ENCODE results near the gene PODXL2.

The PODXL2 gene

DNA sequence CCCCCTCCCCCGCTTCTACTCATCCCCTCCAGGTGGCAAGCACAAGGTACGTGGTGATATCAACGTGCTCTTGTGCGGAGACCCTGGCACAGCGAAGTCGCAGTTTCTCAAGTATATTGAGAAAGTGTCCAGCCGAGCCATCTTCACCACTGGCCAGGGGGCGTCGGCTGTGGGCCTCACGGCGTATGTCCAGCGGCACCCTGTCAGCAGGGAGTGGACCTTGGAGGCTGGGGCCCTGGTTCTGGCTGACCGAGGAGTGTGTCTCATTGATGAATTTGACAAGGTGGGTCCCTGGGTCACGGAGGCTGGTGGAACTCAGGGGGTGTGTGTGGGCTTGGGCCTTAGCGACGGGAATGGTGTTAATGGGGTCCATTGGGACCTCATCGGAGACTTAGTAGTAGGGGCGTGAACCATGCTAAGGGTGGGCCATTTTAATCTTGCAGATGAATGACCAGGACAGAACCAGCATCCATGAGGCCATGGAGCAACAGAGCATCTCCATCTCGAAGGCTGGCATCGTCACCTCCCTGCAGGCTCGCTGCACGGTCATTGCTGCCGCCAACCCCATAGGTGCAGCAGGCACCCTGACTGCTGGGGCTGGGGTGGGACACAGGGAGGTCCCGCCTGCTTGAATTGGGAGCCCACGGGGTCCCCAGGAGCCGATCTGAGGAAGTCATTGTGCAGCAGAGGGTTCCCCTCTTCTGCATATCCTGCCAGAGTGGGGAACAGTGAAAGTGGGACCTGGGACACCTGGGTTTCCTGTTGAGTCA, 12.0 kb upstream of the PODXL2 start:
- Histone ChIP-seq H3K9ac (ENCODE audit: low read length) (no peak overlapping the region), H3K4me1 (ENCODE audit: low read length) (no peaks in the 10 kb centered on the region), H3K4me2 (ENCODE audit: low read length) (no peak overlapping the region), H4K20me1 (ENCODE audit: insufficient read depth, low read length) (peaks cover 53% of the 10 kb centered on the region), H2AFZ (ENCODE audit: low read depth, low read length) (no peak overlapping the region), H3K9me3 (ENCODE audit: insufficient read depth, low read length) (no peaks in the 10 kb centered on the region), H3K27me3 (ENCODE audit: low read depth, low read length) (no peaks in the 10 kb centered on the region), H3K27ac (ENCODE audit: low read length) (no peak overlapping the region), H3K36me3 (replicated peaks; ENCODE audit: low read depth, low read length) (peaks cover 91% of the 10 kb centered on the region), H3K4me3 (ENCODE audit: low read length) (no peak overlapping the region), H3K79me2 (ENCODE audit: low read length) (peaks cover 21% of the 10 kb centered on the region)
- TF ChIP-seq, protein P1, sequence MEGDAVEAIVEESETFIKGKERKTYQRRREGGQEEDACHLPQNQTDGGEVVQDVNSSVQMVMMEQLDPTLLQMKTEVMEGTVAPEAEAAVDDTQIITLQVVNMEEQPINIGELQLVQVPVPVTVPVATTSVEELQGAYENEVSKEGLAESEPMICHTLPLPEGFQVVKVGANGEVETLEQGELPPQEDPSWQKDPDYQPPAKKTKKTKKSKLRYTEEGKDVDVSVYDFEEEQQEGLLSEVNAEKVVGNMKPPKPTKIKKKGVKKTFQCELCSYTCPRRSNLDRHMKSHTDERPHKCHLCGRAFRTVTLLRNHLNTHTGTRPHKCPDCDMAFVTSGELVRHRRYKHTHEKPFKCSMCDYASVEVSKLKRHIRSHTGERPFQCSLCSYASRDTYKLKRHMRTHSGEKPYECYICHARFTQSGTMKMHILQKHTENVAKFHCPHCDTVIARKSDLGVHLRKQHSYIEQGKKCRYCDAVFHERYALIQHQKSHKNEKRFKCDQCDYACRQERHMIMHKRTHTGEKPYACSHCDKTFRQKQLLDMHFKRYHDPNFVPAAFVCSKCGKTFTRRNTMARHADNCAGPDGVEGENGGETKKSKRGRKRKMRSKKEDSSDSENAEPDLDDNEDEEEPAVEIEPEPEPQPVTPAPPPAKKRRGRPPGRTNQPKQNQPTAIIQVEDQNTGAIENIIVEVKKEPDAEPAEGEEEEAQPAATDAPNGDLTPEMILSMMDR (IDR thresholded peaks at IDR 0.05; ENCODE audit: low read depth, low read length) = no peak
- TF ChIP-seq EZH2phosphoT487 (IDR thresholded peaks at IDR 0.05; ENCODE audit: low read depth) = no peak

DNA sequence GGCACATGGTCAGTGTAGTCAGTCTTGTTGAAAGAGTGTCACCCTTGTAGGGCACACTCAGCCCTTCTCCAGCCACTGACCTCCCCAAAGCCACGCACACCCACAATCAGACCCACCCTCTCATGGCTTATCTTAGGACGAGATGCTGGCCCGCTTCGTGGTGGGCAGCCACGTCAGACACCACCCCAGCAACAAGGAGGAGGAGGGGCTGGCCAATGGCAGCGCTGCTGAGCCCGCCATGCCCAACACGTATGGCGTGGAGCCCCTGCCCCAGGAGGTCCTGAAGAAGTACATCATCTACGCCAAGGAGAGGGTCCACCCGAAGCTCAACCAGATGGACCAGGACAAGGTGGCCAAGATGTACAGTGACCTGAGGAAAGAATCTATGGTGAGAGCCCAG, 10.1 kb upstream of the PODXL2 start:
- Histone ChIP-seq H3K27me3 (ENCODE audit: low read depth, low read length) (no peaks in the 10 kb centered on the region), H2AFZ (ENCODE audit: low read depth, low read length) (no peak overlapping the region), H3K4me1 (ENCODE audit: low read length) (no peaks in the 10 kb centered on the region), H3K4me3 (ENCODE audit: low read length) (no peak overlapping the region), H3K79me2 (ENCODE audit: low read length) (0 out of 2 replicates have a peak, but pooled peaks cover 3% of the 10 kb centered on the region), H4K20me1 (ENCODE audit: insufficient read depth, low read length) (peaks cover 36% of the 10 kb centered on the region), H3K9me3 (ENCODE audit: insufficient read depth, low read length) (no peaks in the 10 kb centered on the region), H3K4me2 (ENCODE audit: low read length) (no peak overlapping the region), H3K27ac (ENCODE audit: low read length) (no peak overlapping the region), H3K36me3 (replicated peaks; ENCODE audit: low read depth, low read length) (peaks cover 81% of the 10 kb centered on the region), H3K9ac (ENCODE audit: low read length) (no peak overlapping the region)
- TF ChIP-seq, protein P1 (IDR thresholded peaks at IDR 0.05; ENCODE audit: low read depth, low read length) = no peak
- TF ChIP-seq EZH2phosphoT487 (IDR thresholded peaks at IDR 0.05; ENCODE audit: low read depth) = no peak

DNA sequence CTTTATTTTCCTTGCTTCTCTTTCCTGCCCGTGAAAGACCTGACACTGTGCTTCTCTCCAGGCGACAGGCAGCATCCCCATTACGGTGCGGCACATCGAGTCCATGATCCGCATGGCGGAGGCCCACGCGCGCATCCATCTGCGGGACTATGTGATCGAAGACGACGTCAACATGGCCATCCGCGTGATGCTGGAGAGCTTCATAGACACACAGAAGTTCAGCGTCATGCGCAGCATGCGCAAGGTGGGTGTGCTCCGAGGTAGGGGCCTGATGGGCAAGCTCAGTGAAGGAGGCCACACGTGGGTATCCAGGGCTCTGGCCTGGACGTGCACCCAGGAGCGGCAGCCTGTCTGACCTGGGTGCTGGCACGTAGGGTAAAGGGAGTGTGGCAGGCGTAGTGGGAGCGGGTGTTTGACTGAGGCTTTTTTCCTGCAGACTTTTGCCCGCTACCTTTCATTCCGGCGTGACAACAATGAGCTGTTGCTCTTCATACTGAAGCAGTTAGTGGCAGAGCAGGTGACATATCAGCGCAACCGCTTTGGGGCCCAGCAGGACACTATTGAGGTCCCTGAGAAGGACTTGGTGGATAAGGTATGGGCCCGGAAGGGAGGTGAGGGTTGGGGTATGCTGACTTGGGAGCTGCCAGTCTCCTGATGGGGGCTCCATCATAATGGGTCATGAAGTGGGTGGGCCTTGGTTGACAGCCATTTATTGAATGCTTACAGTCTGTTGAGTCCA, 8.2 kb upstream of the PODXL2 start:
- no peak for TF ChIP-seq EZH2phosphoT487 (IDR thresholded peaks at IDR 0.05; ENCODE audit: low read depth)
- TF ChIP-seq, protein P1 (IDR thresholded peaks at IDR 0.05; ENCODE audit: low read depth, low read length) = no peak
- Histone ChIP-seq H3K36me3 (replicated peaks; ENCODE audit: low read depth, low read length) (peaks cover 62% of the 10 kb centered on the region), H3K27me3 (ENCODE audit: low read depth, low read length) (no peaks in the 10 kb centered on the region)

DNA sequence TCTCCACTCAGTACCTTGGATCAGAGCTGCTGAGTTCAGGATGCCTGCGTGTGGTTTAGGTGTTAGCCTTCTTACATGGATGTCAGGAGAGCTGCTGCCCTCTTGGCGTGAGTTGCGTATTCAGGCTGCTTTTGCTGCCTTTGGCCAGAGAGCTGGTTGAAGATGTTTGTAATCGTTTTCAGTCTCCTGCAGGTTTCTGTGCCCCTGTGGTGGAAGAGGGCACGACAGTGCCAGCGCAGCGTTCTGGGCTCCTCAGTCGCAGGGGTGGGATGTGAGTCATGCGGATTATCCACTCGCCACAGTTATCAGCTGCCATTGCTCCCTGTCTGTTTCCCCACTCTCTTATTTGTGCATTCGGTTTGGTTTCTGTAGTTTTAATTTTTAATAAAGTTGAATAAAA, 7.0 kb upstream of the PODXL2 start:
- no peak overlapping the region for H2AFZ ChIP-seq (ENCODE audit: low read depth, low read length)
- TF ChIP-seq EZH2phosphoT487 (IDR thresholded peaks at IDR 0.05; ENCODE audit: low read depth) = no peak
- TF ChIP-seq, protein P1 (IDR thresholded peaks at IDR 0.05; ENCODE audit: low read depth, low read length) = no peak
- H3K27ac ChIP-seq (ENCODE audit: low read length) = no peak overlapping the region
- peaks cover 10% of the 10 kb centered on the region; the same call in 1 of the 2 replicates for H4K20me1 ChIP-seq (ENCODE audit: insufficient read depth, low read length)
- H3K4me3 ChIP-seq (ENCODE audit: low read length) = no peak overlapping the region
- H3K9ac ChIP-seq (ENCODE audit: low read length) = no peak overlapping the region
- no peak overlapping the region for H3K4me2 ChIP-seq (ENCODE audit: low read length)
- no peaks in the 10 kb centered on the region for H3K4me1 ChIP-seq (ENCODE audit: low read length)
- no peaks in the 10 kb centered on the region for H3K79me2 ChIP-seq (ENCODE audit: low read length)
- peaks cover 50% of the 10 kb centered on the region for H3K36me3 ChIP-seq (replicated peaks; ENCODE audit: low read depth, low read length)
- no peaks in the 10 kb centered on the region for H3K9me3 ChIP-seq (ENCODE audit: insufficient read depth, low read length)
- no peaks in the 10 kb centered on the region for H3K27me3 ChIP-seq (ENCODE audit: low read depth, low read length)

More for the DNA sequence above, 8.2 kb upstream of the PODXL2 start:
- Histone ChIP-seq H2AFZ (ENCODE audit: low read depth, low read length) (no peak overlapping the region), H3K79me2 (ENCODE audit: low read length) (no peaks in the 10 kb centered on the region), H4K20me1 (ENCODE audit: insufficient read depth, low read length) (peaks cover 17% of the 10 kb centered on the region; the same call in 1 of the 2 replicates), H3K9ac (ENCODE audit: low read length) (no peak overlapping the region), H3K4me1 (ENCODE audit: low read length) (no peaks in the 10 kb centered on the region), H3K27ac (ENCODE audit: low read length) (no peak overlapping the region), H3K4me3 (ENCODE audit: low read length) (no peak overlapping the region), H3K4me2 (ENCODE audit: low read length) (no peak overlapping the region), H3K9me3 (ENCODE audit: insufficient read depth, low read length) (no peaks in the 10 kb centered on the region)

All from OCI-LY3 (cell line).